IPS-NIHi7 (cell line): ENCODE results near the gene MMRN2.
"Not testable (repeated sequence)": the region's sequence is repeated elsewhere in the genome, so short reads cannot be mapped to it uniquely, and the experiment has no call there.

ENCODE experiments used
- DNase-seq: peaks from one replicate; pipeline ENCODE4 v3.0.0; 2012; ENCODE audit warnings: mixed read lengths; ENCODE audit errors: extremely low spot score

Gene MMRN2, protein sequence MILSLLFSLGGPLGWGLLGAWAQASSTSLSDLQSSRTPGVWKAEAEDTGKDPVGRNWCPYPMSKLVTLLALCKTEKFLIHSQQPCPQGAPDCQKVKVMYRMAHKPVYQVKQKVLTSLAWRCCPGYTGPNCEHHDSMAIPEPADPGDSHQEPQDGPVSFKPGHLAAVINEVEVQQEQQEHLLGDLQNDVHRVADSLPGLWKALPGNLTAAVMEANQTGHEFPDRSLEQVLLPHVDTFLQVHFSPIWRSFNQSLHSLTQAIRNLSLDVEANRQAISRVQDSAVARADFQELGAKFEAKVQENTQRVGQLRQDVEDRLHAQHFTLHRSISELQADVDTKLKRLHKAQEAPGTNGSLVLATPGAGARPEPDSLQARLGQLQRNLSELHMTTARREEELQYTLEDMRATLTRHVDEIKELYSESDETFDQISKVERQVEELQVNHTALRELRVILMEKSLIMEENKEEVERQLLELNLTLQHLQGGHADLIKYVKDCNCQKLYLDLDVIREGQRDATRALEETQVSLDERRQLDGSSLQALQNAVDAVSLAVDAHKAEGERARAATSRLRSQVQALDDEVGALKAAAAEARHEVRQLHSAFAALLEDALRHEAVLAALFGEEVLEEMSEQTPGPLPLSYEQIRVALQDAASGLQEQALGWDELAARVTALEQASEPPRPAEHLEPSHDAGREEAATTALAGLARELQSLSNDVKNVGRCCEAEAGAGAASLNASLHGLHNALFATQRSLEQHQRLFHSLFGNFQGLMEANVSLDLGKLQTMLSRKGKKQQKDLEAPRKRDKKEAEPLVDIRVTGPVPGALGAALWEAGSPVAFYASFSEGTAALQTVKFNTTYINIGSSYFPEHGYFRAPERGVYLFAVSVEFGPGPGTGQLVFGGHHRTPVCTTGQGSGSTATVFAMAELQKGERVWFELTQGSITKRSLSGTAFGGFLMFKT

DNA sequence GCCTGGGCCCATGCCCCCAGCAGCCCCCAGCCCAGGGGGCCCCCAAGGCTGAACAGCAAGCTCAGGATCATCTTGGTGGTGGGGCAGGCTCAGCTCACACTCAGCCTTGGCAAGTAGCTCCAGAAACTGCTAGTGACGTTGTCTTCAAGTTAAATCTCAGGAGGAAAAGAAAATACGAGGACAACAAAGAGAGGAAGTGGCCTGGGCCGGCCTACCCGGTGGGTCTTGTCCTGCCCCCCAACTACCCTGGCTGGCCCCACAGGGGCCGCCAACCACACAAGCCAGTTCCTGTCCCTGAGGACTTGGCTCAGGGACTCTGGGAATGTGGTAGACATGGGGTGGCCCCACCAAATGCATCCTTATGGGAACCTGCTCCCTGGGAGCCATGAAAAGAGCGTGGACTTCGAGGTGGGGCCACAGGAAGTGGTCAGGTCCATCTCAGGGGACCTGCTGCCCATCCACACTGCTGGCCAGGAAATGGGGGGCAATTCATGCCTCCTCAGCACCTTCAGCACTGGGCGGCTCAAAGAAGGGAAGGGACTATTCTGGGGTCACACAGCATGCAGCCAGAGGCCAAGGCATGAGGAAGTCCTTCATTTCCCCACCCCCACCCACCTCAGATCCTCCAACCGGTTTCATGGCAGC is at the start of gene MMRN2:
Gene MMRN2 (minus strand): TSS at position 145 of the 645 bp plus-strand sequence. CDS start 74 bp downstream, at position 71.
- DNase-seq = no peak

DNA sequence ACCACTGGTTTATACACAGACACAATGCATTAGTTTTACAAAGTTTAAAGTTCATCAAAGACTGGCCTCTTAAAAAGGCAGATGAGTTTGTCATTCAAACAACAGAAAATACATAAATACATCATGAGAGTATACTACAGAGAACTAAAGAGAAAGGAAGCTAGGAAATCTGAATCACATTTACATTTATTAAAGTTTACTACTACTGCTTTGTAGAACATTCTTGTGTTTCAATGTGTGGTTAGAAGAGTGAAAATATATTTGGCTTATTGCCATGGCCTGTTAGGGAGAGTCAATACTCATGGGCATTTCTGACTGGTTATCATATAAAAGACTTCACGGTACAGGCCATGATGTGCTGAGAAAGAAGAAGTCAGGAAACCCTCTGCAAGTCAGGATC is 49.7 kb upstream of the MMRN2 start:
- not testable (repeated sequence) for DNase-seq

DNA sequence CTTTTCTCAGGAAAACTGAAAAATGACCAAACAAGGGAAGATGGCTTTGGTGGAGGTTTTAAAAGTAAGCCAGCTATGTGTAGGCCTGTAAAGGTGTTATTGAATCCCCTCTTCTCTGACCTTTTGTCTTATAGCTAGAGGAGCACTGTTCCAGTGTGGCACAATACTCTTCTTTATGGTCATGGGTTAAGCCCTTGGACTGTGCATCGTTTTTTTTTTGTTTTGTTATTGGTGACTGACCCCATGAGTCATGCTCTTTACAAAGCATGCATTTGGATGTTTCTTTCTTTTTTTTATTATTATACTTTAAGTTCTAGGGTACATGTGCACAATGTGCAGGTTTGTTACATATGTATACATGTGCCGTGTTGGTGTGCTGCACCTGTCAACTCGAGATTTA is 43.1 kb upstream of the MMRN2 start:
- no peak for DNase-seq

DNA sequence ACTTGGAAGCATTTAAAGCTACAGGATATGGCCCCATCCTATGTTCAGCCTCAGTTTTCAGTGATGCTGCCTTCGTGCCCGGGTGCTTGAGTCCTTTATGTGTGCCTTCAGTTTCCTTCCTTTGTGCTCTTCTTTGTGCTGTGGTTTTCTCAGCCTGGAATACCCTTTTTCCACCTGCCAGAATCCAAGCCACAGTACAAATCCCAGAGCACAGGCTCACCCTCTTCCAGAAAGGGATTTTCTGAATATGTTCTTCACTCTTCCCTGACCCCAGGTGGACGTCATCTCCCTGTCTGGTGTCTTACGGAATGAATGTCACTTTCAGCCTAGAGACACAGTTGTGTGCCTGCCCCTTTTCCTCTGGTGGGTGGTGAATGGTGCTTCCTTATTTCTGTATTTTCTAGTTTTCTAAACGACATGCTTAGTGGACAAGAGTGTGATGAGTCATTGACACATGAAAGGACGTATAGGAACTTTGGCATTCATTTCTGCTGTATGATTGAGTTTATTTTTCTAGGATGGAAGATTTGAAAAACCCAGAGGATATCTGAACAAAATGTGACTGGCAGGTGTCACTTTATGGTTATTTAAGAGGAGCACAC is 42.5 kb upstream of the MMRN2 start:
- DNase-seq = not testable (repeated sequence)

DNA sequence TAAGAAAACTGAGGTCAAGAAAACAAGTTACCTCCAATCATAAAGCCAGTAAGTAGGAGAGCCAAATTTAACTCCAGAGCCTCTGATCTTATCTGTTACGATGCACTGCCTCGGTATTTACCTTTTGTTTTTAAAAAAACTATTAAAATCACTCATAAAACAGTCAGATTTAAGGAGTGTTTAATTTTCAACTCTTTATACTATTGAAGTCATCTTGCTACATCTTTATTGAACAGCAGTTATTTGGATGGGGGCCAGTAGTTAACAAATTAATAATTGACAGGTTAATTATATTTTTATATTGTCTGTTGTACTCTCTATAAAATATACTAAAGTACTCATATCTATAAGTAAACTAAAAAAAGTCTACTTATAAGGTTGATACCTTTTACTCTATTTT is 35.5 kb upstream of the MMRN2 start:
- no peak for DNase-seq

DNA sequence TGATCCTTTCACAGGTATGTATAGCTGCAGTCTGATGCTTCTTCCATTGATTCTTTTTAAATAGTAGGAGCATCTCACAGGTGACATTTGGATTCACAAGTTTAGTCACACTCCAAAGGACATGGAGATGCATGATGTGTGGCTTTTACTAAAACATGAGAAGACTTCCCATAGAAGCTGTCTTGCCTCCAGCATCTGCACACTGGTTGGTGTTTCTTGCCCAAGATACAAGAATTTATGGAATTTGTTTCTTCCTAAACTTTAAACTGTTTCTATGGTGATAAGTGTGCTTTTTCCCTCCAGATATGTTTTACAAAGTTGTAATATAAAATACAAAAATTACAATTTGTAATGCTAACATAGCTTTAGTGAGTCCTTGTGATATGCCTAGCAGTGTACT is 35.0 kb upstream of the MMRN2 start:
- DNase-seq = no peak

DNA sequence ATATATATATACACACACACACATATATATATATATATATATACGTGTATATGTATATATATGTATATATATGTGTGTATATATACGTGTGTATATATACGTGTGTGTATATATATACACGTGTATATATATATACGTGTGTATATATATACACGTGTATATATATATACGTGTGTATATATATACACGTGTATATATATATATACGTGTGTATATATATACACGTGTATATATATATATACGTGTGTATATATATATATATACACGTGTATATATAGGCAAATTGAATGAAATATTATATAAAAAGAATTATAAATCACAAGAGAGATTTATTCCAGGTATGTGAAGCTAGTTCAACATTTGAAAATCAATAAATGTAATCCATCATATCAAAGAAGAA is 33.9 kb upstream of the MMRN2 start:
- DNase-seq = not testable (repeated sequence)

DNA sequence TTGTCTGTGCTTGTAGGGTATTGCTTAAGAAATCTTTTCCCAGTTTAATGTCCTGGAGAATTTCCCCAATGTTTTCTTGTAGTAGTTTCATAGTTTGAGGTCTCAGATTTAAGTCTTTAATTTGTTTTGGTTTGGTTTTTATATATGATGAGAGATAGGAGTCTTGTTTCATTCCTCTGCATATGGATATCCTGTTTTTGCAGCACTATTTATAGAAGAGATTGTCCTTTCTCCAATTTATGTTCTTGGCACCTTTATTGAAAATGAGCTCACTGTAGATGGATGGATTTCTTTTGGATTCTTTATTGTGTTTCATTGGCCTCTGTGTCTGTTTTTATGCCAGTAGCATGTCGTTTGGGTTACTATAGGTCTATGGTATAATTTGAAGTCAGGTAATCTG is 31.1 kb upstream of the MMRN2 start:
- no peak for DNase-seq

DNA sequence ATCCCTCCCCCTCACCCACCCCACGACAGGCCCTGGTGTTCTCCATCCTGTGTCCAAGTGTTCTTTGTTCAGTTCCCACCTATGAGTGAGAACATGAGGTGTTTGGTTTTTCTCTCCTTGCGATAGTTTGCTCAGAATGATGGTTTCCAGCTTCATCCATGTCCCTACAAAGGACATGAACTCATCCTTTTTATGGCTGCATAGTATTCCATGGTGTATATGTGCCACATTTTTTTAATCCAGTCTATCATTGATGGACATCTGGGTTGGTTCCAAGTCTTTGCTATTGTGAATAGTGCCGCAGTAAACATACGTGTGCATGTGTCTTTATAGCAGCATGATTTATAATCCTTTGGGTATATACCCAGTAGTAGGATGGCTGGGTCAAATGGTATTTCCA is 27.1 kb upstream of the MMRN2 start:
- not testable (repeated sequence) for DNase-seq

DNA sequence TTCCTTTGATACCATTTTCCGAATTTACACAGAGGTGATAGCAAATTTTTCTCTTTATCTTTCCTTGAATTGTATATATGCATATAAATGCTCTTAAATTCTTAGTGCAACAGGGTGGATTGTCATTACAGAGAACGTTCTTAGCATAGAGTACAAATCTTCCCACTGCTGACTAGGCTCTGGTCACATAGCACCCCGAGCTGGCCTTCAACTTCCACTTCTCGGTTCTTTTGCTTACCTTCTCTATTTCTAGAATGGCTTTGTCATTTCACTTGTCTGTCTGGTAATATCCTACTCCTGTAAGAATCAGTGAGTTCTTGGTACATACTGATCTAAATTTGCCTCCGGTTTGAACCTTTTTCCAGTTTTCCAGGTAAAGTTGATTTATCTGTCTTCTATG is 24.3 kb upstream of the MMRN2 start:
- DNase-seq = no peak

DNA sequence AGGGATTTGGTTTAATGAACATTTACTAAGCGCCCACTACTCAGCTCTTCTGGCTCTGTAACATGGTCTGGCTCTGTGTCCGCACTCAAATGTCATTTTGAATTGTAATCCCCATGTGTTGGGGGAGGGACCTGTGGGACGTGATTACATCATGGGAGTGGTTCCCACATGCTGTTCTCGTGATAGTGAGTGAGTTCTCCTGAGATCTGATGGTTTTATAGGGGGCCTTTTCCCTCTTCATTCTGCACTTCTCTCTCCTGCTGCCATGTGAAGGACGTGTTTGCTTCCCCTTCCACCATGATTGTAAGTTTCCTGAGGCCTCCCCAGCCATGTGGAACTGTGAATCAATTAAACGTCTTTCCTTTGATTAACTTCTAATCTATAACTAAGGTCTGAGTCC is 23.6 kb upstream of the MMRN2 start:
- DNase-seq = not testable (repeated sequence)

DNA sequence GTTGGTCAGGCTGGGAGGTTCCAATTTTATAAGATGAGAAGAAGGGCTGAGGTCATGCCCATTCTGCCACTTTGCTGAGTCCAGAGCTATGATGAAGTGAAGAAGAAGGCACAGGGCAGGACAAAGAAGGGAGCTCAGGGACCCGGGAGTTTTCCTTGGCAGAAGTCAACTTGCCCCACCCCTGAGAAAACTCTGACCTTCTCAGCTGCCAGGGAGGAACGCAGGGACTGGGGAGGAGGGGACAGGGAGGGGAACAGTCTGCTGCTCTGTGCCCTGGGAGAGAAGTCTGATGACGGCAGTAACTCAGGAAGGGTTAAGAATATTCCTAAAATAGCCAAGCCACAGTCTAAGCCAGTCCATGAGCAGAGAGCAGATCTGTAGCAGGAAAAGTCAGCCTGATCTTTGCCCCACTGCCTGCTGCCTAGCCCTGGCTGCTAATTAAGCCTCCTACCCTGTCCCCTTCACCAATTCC is 22.6 kb upstream of the MMRN2 start:
- DNase-seq = peak; percentile 10

DNA sequence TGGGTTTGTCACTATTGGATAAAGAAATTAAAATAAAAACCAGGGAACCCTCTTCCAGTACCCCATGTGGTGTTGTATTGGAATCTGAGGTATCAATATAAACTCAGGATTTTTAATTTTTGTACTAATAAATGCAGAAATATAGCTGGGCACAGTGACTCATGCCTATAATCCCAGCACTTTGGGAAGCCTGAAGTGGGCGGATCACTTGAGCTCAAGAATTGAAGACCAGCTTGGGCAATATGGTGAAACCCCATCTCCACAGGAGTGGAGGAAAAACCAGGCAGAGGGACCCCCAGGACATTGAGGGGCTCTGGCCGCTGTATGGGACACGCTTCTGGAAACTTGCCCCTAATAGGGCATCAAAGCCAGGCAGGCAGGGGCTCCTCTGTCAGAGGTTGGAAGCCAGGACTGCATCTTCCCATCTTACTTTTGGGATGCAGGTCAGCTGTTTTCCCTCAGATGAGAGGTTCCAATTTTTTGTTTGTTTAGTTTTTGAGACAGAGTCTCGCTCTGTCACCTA is 21.9 kb upstream of the MMRN2 start:
- DNase-seq = no peak

DNA sequence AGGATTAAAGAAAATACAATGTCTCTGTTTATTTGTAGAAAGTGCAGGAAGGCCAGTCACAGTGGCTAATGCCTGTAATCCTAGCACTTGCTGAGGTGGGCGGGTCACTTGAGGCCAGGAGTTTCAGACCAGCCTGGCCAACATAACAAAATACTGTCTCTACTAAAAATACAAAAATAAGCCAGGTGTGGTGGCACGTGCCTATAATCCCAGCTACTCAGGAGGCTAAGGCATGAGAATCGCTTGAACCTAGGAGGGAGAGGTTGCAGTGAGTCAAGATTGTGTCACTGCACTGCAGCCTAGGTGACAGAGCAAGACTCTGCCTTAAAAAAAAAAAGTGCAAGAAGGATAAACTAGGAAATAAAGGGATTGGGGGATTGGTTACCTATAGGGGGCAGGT is 21.0 kb upstream of the MMRN2 start:
- not testable (repeated sequence) for DNase-seq

DNA sequence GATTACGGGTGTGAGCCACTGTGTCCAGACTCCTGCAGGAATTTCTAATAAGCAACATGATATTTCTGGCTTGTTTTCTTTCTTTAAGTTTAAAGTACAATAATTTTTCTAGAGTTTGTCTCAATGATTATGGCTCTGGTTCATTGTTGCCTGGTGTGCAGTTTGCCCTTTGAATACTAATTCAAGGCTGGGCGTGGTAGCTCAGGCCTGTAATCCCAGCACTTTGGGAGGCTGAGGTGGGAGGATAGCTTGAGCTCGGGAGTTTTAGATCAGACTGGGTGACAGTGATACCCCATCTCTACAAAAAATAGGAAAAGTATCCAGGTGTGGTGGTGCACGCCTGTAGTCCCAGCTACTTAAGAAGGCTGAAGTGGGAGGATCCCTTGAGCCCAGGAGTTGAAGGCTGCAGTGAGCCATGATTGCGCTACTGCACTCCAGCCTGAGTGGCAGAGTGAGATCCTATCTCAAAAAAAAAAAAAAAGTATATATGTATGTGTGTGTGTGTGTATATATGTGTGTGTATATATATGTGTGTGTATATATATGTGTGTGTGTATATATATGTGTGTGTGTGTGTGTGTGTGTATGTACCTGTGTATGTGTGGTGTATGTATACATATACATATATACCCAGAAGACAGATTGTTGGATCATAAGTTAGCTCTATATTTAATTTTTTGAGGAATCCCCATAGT is 19.1 kb upstream of the MMRN2 start:
- no peak for DNase-seq

DNA sequence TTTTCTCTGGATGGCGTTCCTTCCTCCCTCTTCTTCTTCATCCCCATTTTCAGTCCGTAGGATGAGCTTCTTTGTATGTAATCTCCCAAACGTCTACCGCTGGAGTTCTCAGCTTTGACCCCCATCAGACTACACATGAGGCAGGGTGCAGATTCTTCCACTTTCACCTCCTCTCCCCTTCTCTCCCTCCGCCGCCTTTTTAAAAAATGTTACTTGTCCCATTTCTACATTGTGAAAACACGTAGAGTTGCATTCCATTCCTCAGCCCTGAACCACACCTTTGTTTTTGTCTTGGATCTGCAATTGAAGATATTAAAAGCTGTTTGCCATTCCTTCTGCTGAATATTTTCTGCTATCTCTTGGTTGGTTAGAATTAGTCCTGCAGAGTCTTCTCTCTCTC is 17.1 kb upstream of the MMRN2 start:
- no peak for DNase-seq

DNA sequence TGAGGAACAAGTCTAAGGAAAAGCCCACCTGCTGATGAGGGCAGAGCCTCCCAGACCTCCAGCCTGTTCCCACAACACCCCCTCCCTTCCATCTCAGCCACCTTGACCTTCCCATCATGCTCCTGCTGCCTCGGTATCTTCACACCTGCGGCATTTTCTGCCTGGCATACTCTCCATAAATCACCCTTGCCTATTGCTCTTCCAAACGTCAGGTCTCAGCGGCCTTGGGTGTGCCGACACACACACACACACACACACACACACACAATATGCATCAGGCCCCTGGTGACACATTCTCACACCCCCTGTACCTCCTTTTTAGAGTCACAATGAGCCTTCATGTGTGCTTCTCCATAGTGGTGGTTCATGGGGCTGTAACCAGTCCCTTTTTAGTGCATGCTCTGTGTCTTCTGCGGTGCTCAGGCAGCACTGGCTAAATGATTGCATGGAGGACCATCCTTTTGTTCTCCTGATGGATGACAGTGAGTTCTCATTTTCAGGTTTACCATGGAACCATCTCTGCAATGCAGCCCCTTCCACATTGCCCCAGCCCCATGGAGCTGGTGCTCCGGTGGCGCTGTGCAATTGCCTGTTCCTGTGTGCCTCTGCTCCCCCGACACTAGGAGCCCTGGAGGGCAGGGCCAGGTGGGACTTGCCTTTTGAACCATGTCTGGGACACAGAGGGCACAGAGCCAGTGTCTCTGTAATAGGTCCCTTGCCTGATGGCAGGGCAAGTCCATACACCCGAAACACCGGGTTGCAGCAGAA is 15.4 kb upstream of the MMRN2 start:
- DNase-seq = peak; percentile 3

DNA sequence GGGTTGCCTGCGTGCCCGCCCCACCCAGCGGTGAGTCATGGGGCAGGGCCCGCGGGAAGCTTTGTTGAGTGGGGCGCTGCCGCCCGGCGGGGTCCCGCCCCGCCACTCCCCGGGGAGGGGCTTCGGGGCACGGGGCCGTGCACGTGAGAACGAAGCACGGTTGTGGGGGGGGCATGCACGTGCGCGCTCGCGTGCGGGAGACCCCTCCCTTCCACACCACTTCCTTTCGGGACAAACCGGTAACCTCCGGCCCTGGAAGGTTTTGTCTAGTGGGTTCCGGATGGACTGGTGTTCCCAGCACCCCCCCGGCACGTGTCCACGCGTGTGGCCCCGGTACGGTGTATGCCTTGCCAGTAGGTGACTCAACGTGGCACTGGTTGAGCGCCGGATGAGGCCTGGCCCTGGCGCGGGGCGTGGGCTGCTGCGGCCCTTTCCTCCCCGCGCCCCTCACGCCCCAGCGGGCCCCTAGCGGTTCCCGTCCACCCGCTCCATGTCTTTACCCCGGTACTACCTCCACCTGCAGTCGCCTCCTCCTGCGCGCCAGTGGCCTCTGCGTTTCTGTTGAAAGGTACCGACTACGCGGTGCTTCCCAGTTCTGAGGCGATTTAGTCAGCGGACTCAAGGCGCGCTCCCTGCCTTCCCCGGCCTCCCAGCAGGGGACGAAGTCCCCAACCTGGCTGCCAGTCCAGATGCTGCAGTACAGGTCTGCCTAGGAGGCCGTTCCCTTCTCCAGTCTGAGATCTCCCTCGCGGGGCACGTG is 14.0 kb upstream of the MMRN2 start:
- peak; percentile 50 for DNase-seq

DNA sequence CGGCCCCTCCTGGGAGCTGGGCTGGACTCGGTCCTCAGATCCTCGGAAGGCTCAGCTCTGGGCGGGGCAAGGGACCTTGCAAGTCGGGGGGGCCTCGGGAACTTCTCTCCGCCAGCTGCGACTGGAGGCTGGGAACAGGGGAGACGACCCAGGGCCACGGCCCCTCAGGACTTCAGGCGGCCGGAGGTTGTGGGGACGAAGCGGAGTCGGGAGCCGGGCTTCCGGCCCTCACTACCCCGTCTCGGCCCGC is 13.5 kb upstream of the MMRN2 start:
- DNase-seq = peak; percentile 62
